Astrocyte (in vitro differentiated cells and primary cell): Measurements from ENCODE around the gene AP3S1. TPM values are rescaled to one million over a fixed set of nuclear protein-coding genes. Genes with fewer than 3 reads are reported as not detected.

Experiments
- DNase-seq: peaks from one replicate; pipeline ENCODE4 v3.0.0-alpha.2; 2010; ENCODE audit warnings: low read depth
- FAIRE-seq: peaks from 2 replicates; lab custom pipeline; 2011; peaks lifted over from hg19 to GRCh38; lab: Jason Lieb, UNC
- H2AFZ ChIP-seq: 2 replicates; pipeline ENCODE4 v1.6.0; 2012; ENCODE audit warnings: low read depth, low read length, inconsistent platforms
- H3K27ac ChIP-seq: 2 replicates; pipeline ENCODE4 v1.5.1; 2011; ENCODE audit warnings: low read depth, low read length, inconsistent platforms
- H3K27me3 ChIP-seq: 2 replicates; pipeline ENCODE4 v1.6.0; 2011; ENCODE audit warnings: low read length, inconsistent platforms; ENCODE audit not compliant: insufficient read depth
- H3K36me3 ChIP-seq: 2 replicates; pipeline ENCODE4 v1.5.1; 2011; ENCODE audit warnings: low read length, inconsistent platforms; ENCODE audit not compliant: insufficient read depth
- H3K4me1 ChIP-seq: 2 replicates; pipeline ENCODE4 v1.5.1; 2011; ENCODE audit warnings: low read length, inconsistent platforms; ENCODE audit not compliant: insufficient read depth
- H3K4me2 ChIP-seq: 2 replicates; pipeline ENCODE4 v1.6.0; 2012; ENCODE audit warnings: low read length, inconsistent platforms
- H3K4me3 ChIP-seq: 2 replicates; pipeline ENCODE4 v1.5.1; 2011; ENCODE audit warnings: low read depth, mild to moderate bottlenecking, low read length, inconsistent platforms; ENCODE audit not compliant: insufficient read depth
- H3K79me2 ChIP-seq: 2 replicates; pipeline ENCODE4 v1.6.0; 2012; ENCODE audit warnings: mild to moderate bottlenecking, low read length, inconsistent platforms; ENCODE audit not compliant: insufficient read depth
- H3K9ac ChIP-seq: 2 replicates; pipeline ENCODE4 v1.6.0; 2012; ENCODE audit warnings: mild to moderate bottlenecking, low read length, inconsistent platforms
- H3K9me3 ChIP-seq: 2 replicates; pipeline ENCODE4 v1.5.1; 2012; ENCODE audit warnings: low read depth, mild to moderate bottlenecking, low read length, inconsistent platforms; ENCODE audit not compliant: insufficient read depth
- H4K20me1 ChIP-seq: 2 replicates; pipeline ENCODE4 v1.6.0; 2012; ENCODE audit warnings: low read length, inconsistent platforms; ENCODE audit not compliant: insufficient read depth
- H3K27ac Mint-ChIP-seq: one replicate; pipeline ENCODE4 v1.8.0; 2021; ENCODE audit warnings: mild to moderate bottlenecking, mixed read lengths; ENCODE audit not compliant: unreplicated experiment
- H3K27me3 Mint-ChIP-seq: one replicate; pipeline ENCODE4 v1.8.0; 2021; ENCODE audit warnings: low read depth, mixed read lengths; ENCODE audit not compliant: unreplicated experiment
- H3K36me3 Mint-ChIP-seq: one replicate; pipeline ENCODE4 v1.8.0; 2021; ENCODE audit warnings: low read depth, mixed read lengths; ENCODE audit not compliant: unreplicated experiment
- H3K4me1 Mint-ChIP-seq: one replicate; pipeline ENCODE4 v1.8.0; 2021; ENCODE audit warnings: low read depth, mixed read lengths; ENCODE audit not compliant: unreplicated experiment
- H3K4me3 Mint-ChIP-seq: one replicate; pipeline ENCODE4 v1.8.0; 2021; ENCODE audit warnings: mild to moderate bottlenecking, moderate library complexity, mixed read lengths; ENCODE audit not compliant: unreplicated experiment
- H3K9me3 Mint-ChIP-seq: one replicate; pipeline ENCODE4 v1.8.0; 2021; ENCODE audit warnings: mild to moderate bottlenecking, mixed read lengths; ENCODE audit not compliant: unreplicated experiment
- CTCF ChIP-seq: IDR thresholded peaks from 2 replicates; pipeline ENCODE4 v1.5.1; 2011; ENCODE audit warnings: low read depth, mild to moderate bottlenecking, inconsistent platforms, low read length, moderate library complexity; ENCODE audit not compliant: insufficient read depth
- EZH2 ChIP-seq: IDR thresholded peaks from 2 replicates; pipeline ENCODE4 v1.6.1; 2012; ENCODE audit warnings: mild to moderate bottlenecking, low read length, inconsistent platforms; ENCODE audit not compliant: insufficient read depth
- total RNA-seq: library from RNA; stranded (reverse); gene quantifications from 2 replicates; pipeline ENCODE4 v1.2.1, GENCODE V29; 2021

Gene AP3S1
- total RNA-seq, 1 donor from 2014 or later, result 108 TPM

GRCh38 chr5:115930630-115931337 lies 89.0 kb downstream of the AP3S1 start:
- H3K4me1 Mint-ChIP-seq, result no peaks in the 10 kb centered on the region
- H3K9me3 Mint-ChIP-seq, result no peaks in the 10 kb centered on the region
- no peak overlapping the region for H3K9ac ChIP-seq
- H3K36me3 ChIP-seq, result no peaks in the 10 kb centered on the region
- H3K27ac ChIP-seq, result no peak overlapping the region
- no peaks in the 10 kb centered on the region for H3K36me3 Mint-ChIP-seq
- H4K20me1 ChIP-seq, result no peaks in the 10 kb centered on the region
- H3K4me1 ChIP-seq, result peaks cover 2% of the 10 kb centered on the region
- no peaks in the 10 kb centered on the region for H3K79me2 ChIP-seq
- H3K4me3 Mint-ChIP-seq, result no peak overlapping the region
- no peaks in the 10 kb centered on the region for H3K9me3 ChIP-seq
- FAIRE-seq, result no peak
- no peak overlapping the region for H3K4me3 ChIP-seq
- peak; percentile 12 for DNase-seq
- H3K27me3 Mint-ChIP-seq, result no peaks in the 10 kb centered on the region
- no peak for TF ChIP-seq EZH2
- no peak for TF ChIP-seq CTCF
- no peak overlapping the region for H3K4me2 ChIP-seq
- no peak overlapping the region for H3K27ac Mint-ChIP-seq
- H2AFZ ChIP-seq, result no peak overlapping the region
- no peaks in the 10 kb centered on the region for H3K27me3 ChIP-seq

DNA sequence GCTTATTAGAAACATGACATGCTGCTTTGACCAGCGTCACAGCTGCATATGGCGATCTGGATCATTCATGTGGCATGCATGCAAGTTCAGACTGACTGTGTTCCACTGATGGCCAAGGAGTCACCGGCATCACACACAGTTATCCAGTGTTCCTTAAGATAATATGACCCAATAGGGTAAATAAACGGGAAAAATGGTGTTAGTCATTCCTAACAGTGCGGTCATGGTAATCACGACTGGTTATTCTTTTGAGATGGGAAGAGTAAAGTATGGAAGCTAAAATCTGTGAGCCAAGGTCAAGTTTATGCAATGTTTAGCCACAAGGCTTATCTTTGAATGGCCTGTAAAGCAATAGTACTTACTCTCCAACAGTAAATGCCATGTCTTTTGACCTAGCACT lies 91.3 kb downstream of the AP3S1 start:
- no peak overlapping the region for H3K9ac ChIP-seq
- no peak overlapping the region for H3K4me2 ChIP-seq
- H2AFZ ChIP-seq, result no peak overlapping the region
- no peak overlapping the region for H3K27ac Mint-ChIP-seq
- no peaks in the 10 kb centered on the region for H3K9me3 Mint-ChIP-seq
- H3K4me3 Mint-ChIP-seq, result no peak overlapping the region
- H3K79me2 ChIP-seq, result no peaks in the 10 kb centered on the region
- no peaks in the 10 kb centered on the region for H3K27me3 Mint-ChIP-seq
- no peak for FAIRE-seq
- H3K4me1 ChIP-seq, result peaks cover 2% of the 10 kb centered on the region
- H3K4me3 ChIP-seq, result no peak overlapping the region
- no peaks in the 10 kb centered on the region for H3K36me3 Mint-ChIP-seq
- DNase-seq, result peak; percentile 14
- H3K4me1 Mint-ChIP-seq, result no peaks in the 10 kb centered on the region
- TF ChIP-seq EZH2, result no peak
- TF ChIP-seq CTCF, result no peak
- no peaks in the 10 kb centered on the region for H3K36me3 ChIP-seq
- no peaks in the 10 kb centered on the region for H3K27me3 ChIP-seq
- no peaks in the 10 kb centered on the region for H3K9me3 ChIP-seq
- H4K20me1 ChIP-seq, result no peaks in the 10 kb centered on the region
- no peak overlapping the region for H3K27ac ChIP-seq

DNA sequence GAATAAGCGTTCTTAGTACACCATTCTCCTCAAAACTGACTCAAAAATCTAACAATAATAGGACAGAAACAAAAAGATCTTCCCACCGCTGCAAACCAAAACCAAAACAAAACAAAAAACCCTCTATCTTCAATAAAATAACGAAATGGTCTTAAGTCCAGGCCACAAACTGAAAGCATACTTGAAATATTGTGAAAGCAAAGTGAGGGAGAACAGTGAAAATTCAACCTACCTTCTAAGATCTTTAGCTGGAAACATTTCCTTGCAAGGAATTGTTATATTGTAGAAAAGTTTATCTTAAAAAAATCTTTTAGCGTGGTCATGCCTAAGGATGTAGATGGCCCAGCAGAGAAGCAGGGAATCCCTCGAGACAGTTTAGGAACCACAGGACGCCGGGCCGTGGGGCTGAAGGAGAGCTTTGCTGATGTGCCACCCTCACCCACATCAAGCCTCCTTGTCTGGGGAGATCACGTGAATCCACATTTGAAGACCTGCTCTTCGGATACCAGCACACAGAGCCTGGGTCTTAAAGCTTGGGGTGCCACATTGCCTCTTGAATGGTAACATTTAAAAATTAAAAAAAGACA lies 92.7 kb downstream of the AP3S1 start:
- H3K79me2 ChIP-seq, result no peaks in the 10 kb centered on the region
- no peak overlapping the region for H3K4me3 Mint-ChIP-seq
- H3K27me3 Mint-ChIP-seq, result no peaks in the 10 kb centered on the region
- H3K9me3 Mint-ChIP-seq, result no peaks in the 10 kb centered on the region
- H3K27me3 ChIP-seq, result no peaks in the 10 kb centered on the region
- no peaks in the 10 kb centered on the region for H4K20me1 ChIP-seq
- FAIRE-seq, result no peak
- H2AFZ ChIP-seq, result no peak overlapping the region
- no peak overlapping the region for H3K27ac ChIP-seq
- no peaks in the 10 kb centered on the region for H3K9me3 ChIP-seq
- no peaks in the 10 kb centered on the region for H3K36me3 Mint-ChIP-seq
- no peak overlapping the region for H3K4me2 ChIP-seq
- no peak overlapping the region for H3K9ac ChIP-seq
- no peaks in the 10 kb centered on the region for H3K36me3 ChIP-seq
- peaks cover 2% of the 10 kb centered on the region for H3K4me1 Mint-ChIP-seq
- no peak for TF ChIP-seq CTCF
- no peak for TF ChIP-seq EZH2
- DNase-seq, result no peak
- H3K4me3 ChIP-seq, result no peak overlapping the region
- peaks cover 2% of the 10 kb centered on the region for H3K4me1 ChIP-seq
- H3K27ac Mint-ChIP-seq, result no peak overlapping the region
